NB4 (cell line): ENCODE measurements around the gene FAAP20.

Experiments used
- DNase-seq: peaks from one replicate; pipeline ENCODE4 v3.0.0; 2010; ENCODE audit warnings: low read depth
- H3K4me3 ChIP-seq: one replicate; pipeline ENCODE4 v1.5.1; 2011; ENCODE audit warnings: mild to moderate bottlenecking, low read depth, low read length, moderate library complexity
- CTCF ChIP-seq: IDR thresholded peaks from one replicate; pipeline ENCODE4 v1.5.1; 2012; ENCODE audit warnings: low read depth, low read length
- MAX ChIP-seq: IDR thresholded peaks from 2 replicates; pipeline ENCODE4 v1.6.1; 2011; ENCODE audit warnings: low read depth, low read length
- MYC ChIP-seq: IDR thresholded peaks from 2 replicates; pipeline ENCODE4 v1.6.1; 2011; ENCODE audit warnings: low read depth, low read length
- POLR2A ChIP-seq: IDR thresholded peaks from 2 replicates; pipeline ENCODE4 v1.6.1; 2011; ENCODE audit warnings: mild to moderate bottlenecking; ENCODE audit not compliant: insufficient read length; ENCODE audit errors: extremely low read depth

The FAAP20 gene

GRCh38 chr1:2194319-2194897, at the start of gene FAAP20:
TSS of gene FAAP20 (minus strand) at chr1:2194772. CDS start at chr1:2194749, 23 bp downstream.
- H3K4me3 ChIP-seq = peak within 1 kb of the TSS; percentile 57
- DNase-seq = peak; percentile 69
- no peak for TF ChIP-seq MAX
- no peak for TF ChIP-seq CTCF
- TF ChIP-seq POLR2A = peak; percentile 44
- no peak for TF ChIP-seq MYC

- TF ChIP-seq POLR2A (no peak), MAX (no peak), MYC (no peak), CTCF (no peak)
- no peak overlapping the region for H3K4me3 ChIP-seq
- DNase-seq = no peak
Observed at GRCh38 chr1:2242814-2243725, 48.5 kb upstream of the FAAP20 start.

- DNase-seq = no peak
- TF ChIP-seq MYC (no peak), CTCF (no peak), POLR2A (no peak), MAX (no peak)
- no peak overlapping the region for H3K4me3 ChIP-seq
Observed at GRCh38 chr1:2241820-2242219, 47.2 kb upstream of the FAAP20 start.

GRCh38 chr1:2240270-2241156, 45.9 kb upstream of the FAAP20 start:
- no peak overlapping the region for H3K4me3 ChIP-seq
- DNase-seq = peak; percentile 47
- TF ChIP-seq CTCF (no peak), POLR2A (no peak), MYC (no peak)

GRCh38 chr1:2239384-2239985, 44.9 kb upstream of the FAAP20 start:
- TF ChIP-seq MYC (no peak), POLR2A (no peak), CTCF (no peak), MAX (no peak)
- DNase-seq = no peak
- no peak overlapping the region for H3K4me3 ChIP-seq
